ENCODE data around the gene DGKI. TPM values are rescaled to one million over a fixed set of nuclear protein-coding genes. Genes with fewer than 3 reads are reported as not detected.

Gene DGKI
- total RNA-seq, 4 donors from 2014 or later = 0.02 to 1.8 (median 0.07) TPM; not detected in 1

- DNase-seq (no peak), ATAC-seq (no peak)
- Histone ChIP-seq H3K27me3 (no peaks in the 10 kb centered on the region), H3K4me3 (no peak overlapping the region), H3K4me1 (no peaks in the 10 kb centered on the region), H3K27ac (no peak overlapping the region), H3K9me3 (no peaks in the 10 kb centered on the region), H3K36me3 (no peaks in the 10 kb centered on the region)
- intact Hi-C loops (cut with DNase I; ENCODE audit: low total_unique reads) = no loop called here
- in situ Hi-C loops (cut with MboI; ENCODE audit: low sequenced_read_pairs in 4 of 4) = no loop called here
- no peak for TF ChIP-seq POLR2A (IDR thresholded peaks at IDR 0.05)
- TF ChIP-seq CTCF (IDR thresholded peaks at IDR 0.05 in 4 of 5, conservative IDR thresholded peaks at IDR 0.05 in 1 of 5) = no peak
These were observed 204.7 kb downstream of the DGKI start for GRCh38 chr7:137642031-137642430.

- intact Hi-C loops (cut with DNase I; ENCODE audit: low total_unique reads) (no loop called here), in situ Hi-C loops (cut with MboI; ENCODE audit: low sequenced_read_pairs in 4 of 4) (no loop called here)
- H3K9me3 ChIP-seq = no peaks in the 10 kb centered on the region
- H3K4me1 ChIP-seq = no peaks in the 10 kb centered on the region
- no peak overlapping the region for H3K27ac ChIP-seq
- no peak for TF ChIP-seq CTCF (IDR thresholded peaks at IDR 0.05 in 4 of 5, conservative IDR thresholded peaks at IDR 0.05 in 1 of 5)
- TF ChIP-seq POLR2A (IDR thresholded peaks at IDR 0.05) = no peak
- H3K4me3 ChIP-seq = no peak overlapping the region
- no peaks in the 10 kb centered on the region for H3K27me3 ChIP-seq
- DNase-seq (no peak), ATAC-seq (no peak)
- no peaks in the 10 kb centered on the region for H3K36me3 ChIP-seq
These were observed 210.4 kb downstream of the DGKI start for GRCh38 chr7:137636376-137636775.

GRCh38 chr7:137635874-137636273 is 210.9 kb downstream of the DGKI start:
- no peak overlapping the region for H3K4me3 ChIP-seq

GRCh38 chr7:137635132-137635531 is 211.6 kb downstream of the DGKI start:
- in situ Hi-C loops (cut with MboI; ENCODE audit: low sequenced_read_pairs in 4 of 4) = no loop called here
- no peaks in the 10 kb centered on the region for H3K36me3 ChIP-seq
- H3K9me3 ChIP-seq = no peaks in the 10 kb centered on the region
- no peak overlapping the region for H3K27ac ChIP-seq
- TF ChIP-seq POLR2A (IDR thresholded peaks at IDR 0.05) (no peak), CTCF (IDR thresholded peaks at IDR 0.05 in 4 of 5, conservative IDR thresholded peaks at IDR 0.05 in 1 of 5) (no peak)
- ATAC-seq (no peak), DNase-seq (no peak)
- H3K4me3 ChIP-seq = no peak overlapping the region
- intact Hi-C loops (cut with DNase I; ENCODE audit: low total_unique reads) = no loop called here
- peaks cover 0 to 1% (median 0%) of the 10 kb centered on the region in 3 donors for H3K27me3 ChIP-seq
- H3K4me1 ChIP-seq = no peaks in the 10 kb centered on the region

More at GRCh38 chr7:137635874-137636273, 210.9 kb downstream of the DGKI start:
- no peak overlapping the region for H3K27ac ChIP-seq
- intact Hi-C loops (cut with DNase I; ENCODE audit: low total_unique reads) (no loop called here), in situ Hi-C loops (cut with MboI; ENCODE audit: low sequenced_read_pairs in 4 of 4) (no loop called here)
- H3K9me3 ChIP-seq = no peaks in the 10 kb centered on the region
- H3K27me3 ChIP-seq = no peaks in the 10 kb centered on the region
- TF ChIP-seq POLR2A (IDR thresholded peaks at IDR 0.05) = no peak
- DNase-seq (no peak), ATAC-seq (no peak)
- H3K36me3 ChIP-seq = no peaks in the 10 kb centered on the region
- H3K4me1 ChIP-seq = no peaks in the 10 kb centered on the region

- TF ChIP-seq CTCF (IDR thresholded peaks at IDR 0.05 in 4 of 5, conservative IDR thresholded peaks at IDR 0.05 in 1 of 5) (no peak), POLR2A (IDR thresholded peaks at IDR 0.05) (no peak)
- no peak for DNase-seq
- no peak for ATAC-seq
- Histone ChIP-seq H3K4me1 (no peaks in the 10 kb centered on the region), H3K36me3 (no peaks in the 10 kb centered on the region), H3K9me3 (no peaks in the 10 kb centered on the region), H3K27me3 (peaks cover 0 to 3% (median 0%) of the 10 kb centered on the region in 3 donors), H3K27ac (no peak overlapping the region), H3K4me3 (no peak overlapping the region)
- intact Hi-C loops (cut with DNase I; ENCODE audit: low total_unique reads) = no loop called here
- in situ Hi-C loops (cut with MboI; ENCODE audit: low sequenced_read_pairs in 4 of 4) = no loop called here
These were observed 212.4 kb downstream of the DGKI start for GRCh38 chr7:137634356-137634755.
